GM12875 (cell line): ENCODE results near the gene VSIG10.
A peak's percentile ranks its signal among the peaks of the same experiment; 100 is the strongest.

Experiments used
- H3K4me3 ChIP-seq: one replicate; pipeline ENCODE4 v1.5.1; 2011; ENCODE audit warnings: low read depth, low read length, control low read depth
- CTCF ChIP-seq: IDR thresholded peaks from 2 replicates; pipeline ENCODE4 v1.5.1; 2011; ENCODE audit warnings: low read depth, mild to moderate bottlenecking, control low read depth, inconsistent platforms, low read length, moderate library complexity, borderline replicate concordance; ENCODE audit not compliant: insufficient read depth

Gene VSIG10

GRCh38 chr12:118016424-118017264 is 87.2 kb downstream of the VSIG10 start, which contains the start of gene RFC5:
Gene RFC5, plus strand, starts transcription at chr12:118016703. Its CDS starts 125 bp downstream, at chr12:118016828.
- H3K4me3 ChIP-seq = peak within 1 kb of the TSS; percentile 92
- no peak for TF ChIP-seq CTCF

GRCh38 chr12:118015944-118016343 is 87.9 kb downstream of the VSIG10 start:
- TF ChIP-seq CTCF = no peak
- H3K4me3 ChIP-seq = no peak overlapping the region

GRCh38 chr12:118015306-118015705 is 88.5 kb downstream of the VSIG10 start:
- no peak overlapping the region for H3K4me3 ChIP-seq

More at GRCh38 chr12:118015306-118015705, 88.5 kb downstream of the VSIG10 start:
- TF ChIP-seq CTCF = no peak
